Activated naive CD8-positive, alpha-beta T cell treated with anti-CD3 and anti-CD28 coated beads, Interleukin-2, amount 10 ng/mL, durations not matched to agents 7 days and 5 days (primary cell): ENCODE results near the gene PRPF8. TPM values are rescaled to one million over a fixed set of nuclear protein-coding genes. Genes with fewer than 3 reads are reported as not detected.
"Not testable (repeated sequence)": the region's sequence is repeated elsewhere in the genome, so short reads cannot be mapped to it uniquely, and the experiment has no call there.

Experiments used
- ATAC-seq: fragments of 150-1000 bp; cut with Tn5 transposase; one replicate; pipeline ENCODE4 v1.10.0; 2021; ENCODE audit warnings: low read depth, moderate library complexity
- POLR2A ChIA-PET: fragments of 350-600 bp; sonication (Branson Sonifier 250); formaldehyde crosslinking; loops from one replicate; lab custom pipeline; 2021; ENCODE audit warnings: antibody characterized with exemption; lab: Charles Lee
- DNase-seq: peaks from one replicate; pipeline ENCODE4 v3.0.0; 2021
- H3K27ac Mint-ChIP-seq: one replicate; pipeline ENCODE4 v1.8.0; 2022; ENCODE audit warnings: mild to moderate bottlenecking, mixed read lengths
- H3K27me3 Mint-ChIP-seq: one replicate; pipeline ENCODE4 v1.8.0; 2022; ENCODE audit warnings: mild to moderate bottlenecking, moderate library complexity, mixed read lengths
- H3K36me3 Mint-ChIP-seq: one replicate; pipeline ENCODE4 v1.8.0; 2021; ENCODE audit warnings: mild to moderate bottlenecking, mixed read lengths
- H3K4me1 Mint-ChIP-seq: one replicate; pipeline ENCODE4 v1.8.0; 2021; ENCODE audit warnings: mixed read lengths
- H3K4me3 Mint-ChIP-seq: one replicate; pipeline ENCODE4 v1.8.0; 2022; ENCODE audit warnings: mild to moderate bottlenecking, moderate library complexity, mixed read lengths
- H3K9me3 Mint-ChIP-seq: one replicate; pipeline ENCODE4 v1.8.0; 2021; ENCODE audit warnings: mixed read lengths
- total RNA-seq, 2 experiments: library from RNA; stranded (reverse); gene quantifications; one replicate each; pipeline ENCODE4 v1.2.3, GENCODE V29; 2021

The PRPF8 gene
- total RNA-seq, 2 experiments from 2014 or later, result 346 to 350 TPM

DNA sequence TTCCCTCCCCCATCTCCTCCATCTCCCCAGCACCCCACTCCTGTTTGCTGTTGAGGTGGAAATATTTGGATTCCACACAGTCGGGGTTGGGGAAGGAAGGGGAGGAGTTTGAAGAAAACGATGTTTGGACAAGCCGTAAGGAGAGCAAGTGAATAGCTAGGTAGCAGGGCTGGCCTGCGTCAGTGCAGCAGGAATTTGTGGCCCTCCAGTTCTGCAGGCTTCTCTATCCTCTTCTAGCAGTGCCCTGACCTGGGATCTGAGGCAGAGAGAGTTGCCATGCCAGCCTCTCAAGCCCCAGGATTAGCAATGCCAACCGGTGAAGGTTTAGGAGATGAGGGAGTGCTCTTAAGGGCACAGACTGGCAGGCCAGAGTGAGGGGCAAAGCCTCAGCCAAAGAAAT, 13.0 kb upstream of the PRPF8 start:
- POLR2A ChIA-PET, result interaction anchor here (0.6 kb wide), 1 partner anchor 140 kb away, joined by 4 read pairs; no protein-coding TSS in a partner anchor
- peaks cover 13% of the 10 kb centered on the region for H3K27me3 Mint-ChIP-seq
- H3K4me3 Mint-ChIP-seq, result no peak overlapping the region
- no peaks in the 10 kb centered on the region for H3K9me3 Mint-ChIP-seq
- DNase-seq (no peak), ATAC-seq (no peak)
- no peak overlapping the region for H3K27ac Mint-ChIP-seq
- no peaks in the 10 kb centered on the region for H3K36me3 Mint-ChIP-seq
- no peaks in the 10 kb centered on the region for H3K4me1 Mint-ChIP-seq

DNA sequence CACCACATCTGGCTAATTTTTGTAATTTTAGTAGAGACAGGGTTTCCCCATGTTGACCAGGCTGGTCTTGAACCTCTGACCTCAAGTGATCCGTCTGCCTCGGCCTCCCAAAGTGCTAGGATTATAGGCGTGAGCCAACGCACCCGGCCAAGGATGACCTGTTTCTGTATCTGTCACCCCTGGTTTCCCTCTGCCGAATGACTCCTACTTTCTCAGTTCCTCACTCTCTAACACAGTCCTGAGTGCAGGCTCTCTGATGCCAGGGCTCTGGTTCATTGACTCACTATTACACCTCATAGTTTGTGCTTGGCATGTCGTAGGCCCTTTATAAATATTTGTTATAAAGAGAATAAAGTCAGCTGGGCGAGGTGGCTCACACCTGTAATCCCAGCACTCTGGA, 10.7 kb upstream of the PRPF8 start:
- no peaks in the 10 kb centered on the region for H3K4me1 Mint-ChIP-seq
- peaks cover 1% of the 10 kb centered on the region for H3K36me3 Mint-ChIP-seq
- H3K27ac Mint-ChIP-seq, result no peak overlapping the region
- no peak overlapping the region for H3K4me3 Mint-ChIP-seq
- DNase-seq (no peak), ATAC-seq (no peak)
- POLR2A ChIA-PET, result no interaction called here
- H3K9me3 Mint-ChIP-seq, result peaks cover 2% of the 10 kb centered on the region
- peaks cover 13% of the 10 kb centered on the region for H3K27me3 Mint-ChIP-seq

- POLR2A ChIA-PET, result no interaction called here
- Mint-ChIP-seq H3K36me3 (peaks cover 1% of the 10 kb centered on the region), H3K9me3 (peaks cover 2% of the 10 kb centered on the region), H3K4me1 (no peaks in the 10 kb centered on the region), H3K27me3 (peaks cover 7% of the 10 kb centered on the region), H3K4me3 (no peak overlapping the region), H3K27ac (no peak overlapping the region)
- DNase-seq (no peak), ATAC-seq (no peak)
These were observed 8.7 kb upstream of the PRPF8 start for GRCh38 chr17:1693339-1693738.

DNA sequence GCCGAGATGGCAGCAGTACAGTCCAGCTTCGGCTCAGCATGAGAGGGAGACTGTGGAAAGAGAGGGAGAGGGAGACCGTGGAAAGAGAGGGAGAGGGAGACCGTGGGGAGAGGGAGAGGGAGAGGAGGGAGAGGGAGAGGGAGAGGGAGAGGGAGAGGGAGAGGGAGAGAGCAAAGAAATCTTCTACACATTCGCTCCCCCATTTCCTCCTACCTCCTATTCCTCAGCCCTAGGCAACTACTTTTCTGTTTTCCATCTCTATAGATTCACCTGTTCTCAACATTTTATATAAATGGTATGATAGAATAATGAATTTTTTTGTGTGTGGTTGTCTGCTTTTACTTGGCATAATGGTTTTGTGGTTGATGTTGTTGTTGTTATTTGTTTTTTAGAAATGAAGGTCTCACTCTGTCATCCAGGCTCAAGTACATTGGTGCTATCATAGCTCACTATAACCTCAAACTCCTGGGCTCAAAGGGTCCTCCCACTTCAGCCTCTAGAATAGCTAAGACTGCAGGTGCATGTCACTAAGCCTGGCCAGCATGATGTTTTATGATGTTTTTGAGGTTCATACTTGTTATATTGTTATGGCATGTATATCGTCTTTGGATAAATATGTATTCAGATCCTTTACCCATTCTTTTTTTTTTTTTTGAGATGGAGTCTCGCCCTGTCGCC, 6.0 kb upstream of the PRPF8 start:
- H3K27me3 Mint-ChIP-seq, result no peaks in the 10 kb centered on the region
- H3K4me1 Mint-ChIP-seq, result peaks cover 2% of the 10 kb centered on the region
- DNase-seq (no peak), ATAC-seq (no peak)
- no peak overlapping the region for H3K4me3 Mint-ChIP-seq
- H3K27ac Mint-ChIP-seq, result no peak overlapping the region
- H3K9me3 Mint-ChIP-seq, result peaks cover 2% of the 10 kb centered on the region
- POLR2A ChIA-PET, result no interaction called here
- H3K36me3 Mint-ChIP-seq, result peaks cover 1% of the 10 kb centered on the region

- POLR2A ChIA-PET, DNase-seq, ATAC-seq, H3K4me3 Mint-ChIP-seq, H3K36me3 Mint-ChIP-seq, H3K27me3 Mint-ChIP-seq, H3K9me3 Mint-ChIP-seq, H3K27ac Mint-ChIP-seq: not testable (repeated sequence)
- peaks cover 11% of the 10 kb centered on the region for H3K4me1 Mint-ChIP-seq
These were observed 3.7 kb upstream of the PRPF8 start for GRCh38 chr17:1688405-1688804.

GRCh38 chr17:1686086-1686485, 1.4 kb upstream of the PRPF8 start:
- no peaks in the 10 kb centered on the region for H3K9me3 Mint-ChIP-seq
- ATAC-seq, result no peak
- H3K27me3 Mint-ChIP-seq, result no peaks in the 10 kb centered on the region
- peaks cover 25% of the 10 kb centered on the region for H3K36me3 Mint-ChIP-seq
- H3K4me3 Mint-ChIP-seq, result peak overlapping the region; percentile 10
- DNase-seq, result no peak
- POLR2A ChIA-PET, result no interaction called here
- H3K4me1 Mint-ChIP-seq, result peaks cover 26% of the 10 kb centered on the region
- H3K27ac Mint-ChIP-seq, result no peak overlapping the region

- no peak for ATAC-seq
- Mint-ChIP-seq H3K27me3 (no peaks in the 10 kb centered on the region), H3K36me3 (peaks cover 38% of the 10 kb centered on the region), H3K27ac (peak overlapping the region; percentile 89), H3K4me3 (peak overlapping the region; percentile 89), H3K9me3 (no peaks in the 10 kb centered on the region), H3K4me1 (peaks cover 28% of the 10 kb centered on the region)
- no peak for DNase-seq
- POLR2A ChIA-PET, result interaction anchor here (0.9 to 2.0 kb wide), 3 partner anchors 27 to 189 kb away, joined by 3 to 21 read pairs (median 3); no protein-coding TSS in a partner anchor
These were observed 1.2 kb downstream of the PRPF8 start for GRCh38 chr17:1683459-1683858.

- ATAC-seq (no peak), DNase-seq (no peak)
- POLR2A ChIA-PET, result no interaction called here
- Mint-ChIP-seq H3K36me3 (peaks cover 45% of the 10 kb centered on the region), H3K9me3 (no peaks in the 10 kb centered on the region), H3K27me3 (no peaks in the 10 kb centered on the region), H3K4me1 (peaks cover 5% of the 10 kb centered on the region), H3K4me3 (no peak overlapping the region), H3K27ac (no peak overlapping the region)
These were observed 8.3 kb downstream of the PRPF8 start for GRCh38 chr17:1676401-1676800.

- no peaks in the 10 kb centered on the region for H3K9me3 Mint-ChIP-seq
- peak overlapping the region; percentile 64 for H3K27ac Mint-ChIP-seq
- no peak overlapping the region for H3K4me3 Mint-ChIP-seq
- POLR2A ChIA-PET, result no interaction called here
- H3K4me1 Mint-ChIP-seq, result peaks cover 9% of the 10 kb centered on the region
- DNase-seq (no peak), ATAC-seq (no peak)
- H3K36me3 Mint-ChIP-seq, result peaks cover 42% of the 10 kb centered on the region
- H3K27me3 Mint-ChIP-seq, result no peaks in the 10 kb centered on the region
These were observed 11.5 kb downstream of the PRPF8 start for GRCh38 chr17:1673041-1673785.

DNA sequence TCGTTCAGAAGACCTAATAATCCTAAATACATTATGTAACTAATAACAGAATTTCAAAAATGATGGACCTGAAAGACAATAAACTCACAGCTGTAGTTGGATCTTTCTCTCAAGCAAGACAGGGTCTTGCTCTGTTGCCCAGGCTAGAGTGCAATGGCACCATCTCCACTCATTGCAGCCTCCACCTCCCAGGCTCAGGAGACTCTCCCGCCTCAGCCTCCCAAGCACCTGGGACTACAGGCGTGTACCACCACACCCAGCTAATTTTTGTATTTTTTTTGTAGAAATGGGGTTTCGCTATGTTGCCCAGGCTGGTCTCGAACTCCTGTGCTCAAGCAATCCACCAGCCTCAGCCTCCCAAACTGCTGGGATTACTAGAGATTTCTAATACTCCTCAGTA, 20.7 kb downstream of the PRPF8 start:
- H3K27ac Mint-ChIP-seq, H3K27me3 Mint-ChIP-seq, H3K4me1 Mint-ChIP-seq, H3K4me3 Mint-ChIP-seq, ATAC-seq, DNase-seq, H3K9me3 Mint-ChIP-seq, POLR2A ChIA-PET: not testable (repeated sequence)
- peaks cover 44% of the 10 kb centered on the region for H3K36me3 Mint-ChIP-seq

DNA sequence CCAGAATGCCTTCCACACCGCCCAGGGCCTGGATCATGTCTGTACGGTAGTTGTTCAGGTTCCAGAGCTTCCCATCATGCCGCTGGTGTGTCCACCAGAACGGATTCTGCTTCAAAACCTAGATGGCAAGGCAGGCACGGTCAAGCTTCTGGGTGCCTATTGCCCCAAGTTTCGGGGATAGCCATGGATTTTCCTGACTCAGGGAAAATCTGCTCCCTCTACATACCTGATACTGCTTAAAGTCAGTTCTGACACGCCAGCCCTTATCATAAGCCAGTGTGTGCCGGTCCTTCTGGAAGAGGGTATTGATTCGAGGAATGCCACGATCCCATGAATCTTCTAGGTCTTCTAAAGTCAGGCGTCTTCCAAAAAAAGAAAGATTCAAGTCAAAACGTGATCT, 23.6 kb downstream of the PRPF8 start:
- POLR2A ChIA-PET, result interaction anchor here (0.6 to 1.3 kb wide), 2 partner anchors 8 to 46 kb away, joined by 5 read pairs; no protein-coding TSS in a partner anchor
- ATAC-seq, result no peak
- Mint-ChIP-seq H3K4me1 (peaks cover 3% of the 10 kb centered on the region), H3K4me3 (no peak overlapping the region), H3K27ac (no peak overlapping the region), H3K9me3 (no peaks in the 10 kb centered on the region), H3K36me3 (peaks cover 54% of the 10 kb centered on the region), H3K27me3 (peaks cover 2% of the 10 kb centered on the region)
- DNase-seq, result no peak

DNA sequence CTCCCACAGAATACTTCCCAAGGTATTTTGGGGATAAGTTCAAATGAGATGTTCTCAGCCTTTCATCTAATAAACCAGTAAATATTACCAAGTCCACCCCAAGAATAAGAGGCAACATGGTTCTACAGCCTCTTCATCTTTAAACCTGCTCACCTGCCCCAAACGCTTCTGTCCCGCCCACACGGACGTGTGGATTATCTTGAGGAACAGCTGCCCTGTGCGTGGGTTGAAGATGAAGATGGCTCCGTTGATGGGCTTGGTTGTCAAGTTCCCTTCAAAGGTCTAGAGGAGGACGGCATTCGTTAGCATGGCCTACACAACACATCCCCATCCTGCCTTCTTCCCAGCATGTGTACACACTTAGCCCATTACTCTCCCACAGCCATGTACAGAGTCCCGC, 26.6 kb downstream of the PRPF8 start:
- Mint-ChIP-seq H3K36me3 (peaks cover 66% of the 10 kb centered on the region), H3K9me3 (no peaks in the 10 kb centered on the region), H3K27ac (no peak overlapping the region), H3K4me1 (peaks cover 3% of the 10 kb centered on the region), H3K4me3 (no peak overlapping the region), H3K27me3 (peaks cover 2% of the 10 kb centered on the region)
- DNase-seq, result no peak
- ATAC-seq, result no peak
- POLR2A ChIA-PET, result interaction anchor here (0.6 to 1.1 kb wide), 2 partner anchors 26 to 159 kb away, joined by 4 to 5 read pairs; no protein-coding TSS in a partner anchor

DNA sequence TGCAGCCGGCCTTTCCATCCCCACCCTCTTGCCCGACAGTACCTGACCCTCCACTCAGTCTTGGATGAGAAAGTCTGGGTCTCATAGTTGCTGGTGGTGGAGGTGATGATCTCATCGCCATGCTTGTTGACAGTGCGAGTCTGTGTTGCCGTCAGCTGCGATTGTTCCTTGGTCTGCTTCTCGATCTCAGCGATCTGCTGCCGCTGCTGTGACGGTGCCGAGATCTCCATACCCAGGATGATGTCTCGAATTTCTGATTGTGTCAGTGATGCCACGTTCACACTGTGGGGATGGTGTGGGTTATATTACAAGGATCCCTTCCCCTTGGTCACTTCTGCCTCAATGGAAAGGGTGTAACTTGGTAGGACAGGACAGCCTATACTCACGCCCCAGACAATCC, 30.9 kb downstream of the PRPF8 start:
- Mint-ChIP-seq H3K4me1 (peaks cover 6% of the 10 kb centered on the region), H3K36me3 (peaks cover 52% of the 10 kb centered on the region), H3K9me3 (no peaks in the 10 kb centered on the region), H3K4me3 (no peak overlapping the region), H3K27ac (no peak overlapping the region), H3K27me3 (peaks cover 2% of the 10 kb centered on the region)
- DNase-seq (no peak), ATAC-seq (no peak)
- POLR2A ChIA-PET, result interaction anchor here (0.6 kb wide), 1 partner anchor 112 kb away, joined by 4 read pairs; no protein-coding TSS in a partner anchor
